H9 (cell line): ENCODE measurements around the gene CAMTA2. TPM values are rescaled to one million over a fixed set of nuclear protein-coding genes. Genes with fewer than 3 reads are reported as not detected.
A peak's percentile ranks its signal among the peaks of the same experiment; 100 is the strongest.

ENCODE experiments used
- DNase-seq: peaks from one replicate; pipeline ENCODE4 v3.0.0-alpha.2; 2017
- H2AFZ ChIP-seq: one replicate; pipeline ENCODE4 v1.6.1; 2013; ENCODE audit warnings: mild to moderate bottlenecking, low read length, control low read depth, moderate library complexity
- H2AK5ac ChIP-seq: 2 replicates; pipeline ENCODE4 v1.6.1; 2013; ENCODE audit warnings: low read length, control low read depth, mixed read lengths; ENCODE audit not compliant: insufficient read length
- H2BK120ac ChIP-seq: one replicate; pipeline ENCODE4 v1.6.1; 2013; ENCODE audit warnings: low read depth, mild to moderate bottlenecking, low read length, control low read depth, inconsistent platforms; ENCODE audit not compliant: poor library complexity, severe bottlenecking
- H2BK12ac ChIP-seq: 2 replicates; pipeline ENCODE4 v1.6.1; 2013; ENCODE audit warnings: low read length, control low read depth, mixed read lengths, low read depth; ENCODE audit not compliant: insufficient read length
- H2BK15ac ChIP-seq: 2 replicates; pipeline ENCODE4 v1.6.1; 2013; ENCODE audit warnings: low read depth, low read length, control low read depth
- H2BK20ac ChIP-seq: one replicate; pipeline ENCODE4 v1.6.1; 2013; ENCODE audit warnings: low read depth, mild to moderate bottlenecking, low read length, control low read depth, inconsistent platforms; ENCODE audit not compliant: poor library complexity, severe bottlenecking
- H2BK5ac ChIP-seq: 2 replicates; pipeline ENCODE4 v1.6.1; 2013; ENCODE audit warnings: low read length, control low read depth, mixed read lengths; ENCODE audit not compliant: insufficient read length
- H3K14ac ChIP-seq: 2 replicates; pipeline ENCODE4 v1.6.1; 2013; ENCODE audit warnings: low read length, control low read depth; ENCODE audit not compliant: insufficient read depth
- H3K18ac ChIP-seq: 2 replicates; pipeline ENCODE4 v1.6.1; 2013; ENCODE audit warnings: low read depth, mild to moderate bottlenecking, mixed read lengths, low read length, control low read depth; ENCODE audit not compliant: insufficient read length
- H3K23ac ChIP-seq: 2 replicates; pipeline ENCODE4 v1.6.1; 2013; ENCODE audit warnings: low read length, control low read depth, mixed read lengths, low read depth; ENCODE audit not compliant: insufficient read length
- H3K23me2 ChIP-seq: 2 replicates; pipeline ENCODE4 v1.6.1; 2013; ENCODE audit warnings: low read depth, mild to moderate bottlenecking, mixed read lengths, low read length, control low read depth; ENCODE audit not compliant: insufficient read length, poor library complexity, severe bottlenecking
- H3K27ac ChIP-seq: 2 replicates; pipeline ENCODE4 v1.5.1; 2013; ENCODE audit warnings: low read length, control low read depth, mixed read lengths, low read depth; ENCODE audit not compliant: insufficient read length
- H3K27me3 ChIP-seq: 2 replicates; pipeline ENCODE4 v1.6.1; 2013; ENCODE audit warnings: low read length, control low read depth, inconsistent platforms; ENCODE audit not compliant: insufficient read depth
- H3K4ac ChIP-seq: 2 replicates; pipeline ENCODE4 v1.6.1; 2013; ENCODE audit warnings: low read depth, mild to moderate bottlenecking, control low read depth, inconsistent platforms, low read length, moderate library complexity
- H3K4me1 ChIP-seq: 2 replicates; pipeline ENCODE4 v1.6.1; 2013; ENCODE audit warnings: low read length, control low read depth, inconsistent platforms; ENCODE audit not compliant: insufficient read depth
- H3K4me2 ChIP-seq: 2 replicates; pipeline ENCODE4 v1.6.1; 2013; ENCODE audit warnings: low read length, control low read depth, mixed read lengths; ENCODE audit not compliant: insufficient read length, insufficient read depth
- H3K56ac ChIP-seq: 2 replicates; pipeline ENCODE4 v1.6.1; 2013; ENCODE audit warnings: low read depth, mild to moderate bottlenecking, mixed read lengths, low read length, control low read depth; ENCODE audit not compliant: insufficient read length
- H3K79me1 ChIP-seq: 2 replicates; pipeline ENCODE4 v1.6.1; 2013; ENCODE audit warnings: low read depth, mild to moderate bottlenecking, moderate library complexity, low read length, control low read depth, inconsistent platforms; ENCODE audit not compliant: insufficient read depth, poor library complexity, severe bottlenecking
- H3K79me2 ChIP-seq: 2 replicates; pipeline ENCODE4 v1.6.1; 2013; ENCODE audit warnings: low read length, control low read depth, inconsistent platforms; ENCODE audit not compliant: insufficient read depth
- H3K9ac ChIP-seq: 2 replicates; pipeline ENCODE4 v1.6.1; 2013; ENCODE audit warnings: low read length, control low read depth, mixed read lengths; ENCODE audit not compliant: insufficient read length; ENCODE audit errors: extremely low read depth
- H3K9me3 ChIP-seq: one replicate; pipeline ENCODE4 v1.6.1; 2013; ENCODE audit warnings: low read depth, low read length, inconsistent platforms; ENCODE audit not compliant: control insufficient read depth
- H3T11ph ChIP-seq: one replicate; pipeline ENCODE4 v1.6.1; 2013; ENCODE audit warnings: mild to moderate bottlenecking, low read length, control low read depth, inconsistent platforms
- H4K20me1 ChIP-seq: one replicate; pipeline ENCODE4 v1.6.1; 2013; ENCODE audit not compliant: control insufficient read depth, insufficient read length, insufficient read depth
- H4K5ac ChIP-seq: 2 replicates; pipeline ENCODE4 v1.6.1; 2013; ENCODE audit warnings: low read depth, mild to moderate bottlenecking, mixed read lengths, low read length, control low read depth; ENCODE audit not compliant: insufficient read length
- H4K8ac ChIP-seq: replicated peaks from 2 replicates; pipeline ENCODE4 v1.6.1; 2013; ENCODE audit warnings: low read length, control low read depth, mixed read lengths, low read depth; ENCODE audit not compliant: insufficient read length
- H4K91ac ChIP-seq: 2 replicates; pipeline ENCODE4 v1.6.1; 2013; ENCODE audit warnings: low read depth, mild to moderate bottlenecking, moderate library complexity, mixed read lengths, low read length, control low read depth; ENCODE audit not compliant: insufficient read length
- H3K27ac Mint-ChIP-seq, 3 experiments: 2 replicates in 2 of 3; 3 replicates in 1 of 3; pipeline ENCODE4 v1.8.0; 2020 to 2021; ENCODE audit warnings: mixed read lengths in 3 of 3, mild to moderate bottlenecking in 1 of 3, moderate library complexity in 1 of 3
- H3K27me3 Mint-ChIP-seq: 2 replicates; pipeline ENCODE4 v1.8.0; 2021; ENCODE audit warnings: low read depth, mild to moderate bottlenecking, moderate library complexity, mixed read lengths
- H3K36me3 Mint-ChIP-seq, 3 experiments: 2 replicates in 2 of 3; 3 replicates in 1 of 3; pipeline ENCODE4 v1.8.0; 2020 to 2021; ENCODE audit warnings: low read depth in 3 of 3, mixed read lengths in 3 of 3; ENCODE audit not compliant: insufficient read depth in 1 of 3
- H3K4me1 Mint-ChIP-seq, 2 experiments: 2 replicates each; pipeline ENCODE4 v1.8.0; 2020; ENCODE audit warnings: mixed read lengths in 2 of 2
- H3K4me3 Mint-ChIP-seq, 2 experiments: 2 replicates in 1 of 2; 3 replicates in 1 of 2; pipeline ENCODE4 v1.8.0; 2020 to 2021; ENCODE audit warnings: mild to moderate bottlenecking in 2 of 2, mixed read lengths in 2 of 2, moderate library complexity in 1 of 2
- H3K9me3 Mint-ChIP-seq, 2 experiments: 2 replicates in 1 of 2; 3 replicates in 1 of 2; pipeline ENCODE4 v1.8.0; 2020; ENCODE audit warnings: mild to moderate bottlenecking in 2 of 2, mixed read lengths in 2 of 2, moderate library complexity in 1 of 2
- CTCF ChIP-seq: fragments of 200-600 bp; sonication (generic); conservative IDR thresholded peaks from 3 replicates; pipeline ENCODE4 v1.8.0; 2021; ENCODE audit warnings: antibody characterized with exemption, mild to moderate bottlenecking
- WGBS: extraction: QIAGEN DNeasy Blood & Tissue Kit; methylation state at CpG from one replicate; pipeline ENCODE4 v1.1.7; 2013; ENCODE audit warnings: missing lambda C conversion rate, low lambda C conversion rate, mixed read lengths; ENCODE audit not compliant: insufficient read length; ENCODE audit errors: extremely low coverage; 5-methylcytosine and 5-hydroxymethylcytosine counted together
- total RNA-seq: library from RNA; stranded (reverse); gene quantifications from 2 replicates; pipeline ENCODE4 v1.2.1, GENCODE V29; 2021

CAMTA2 gene
- total RNA-seq, 1 experiment from 2014 or later, result 15.6 TPM

GRCh38 chr17:4932756-4933155, 54.7 kb downstream of the CAMTA2 start:
- Histone ChIP-seq H3K27me3 (no peaks in the 10 kb centered on the region), H4K5ac (no peak overlapping the region), H3K18ac (no peak overlapping the region), H3K4me2 (no peak overlapping the region), H3K23me2 (no peaks in the 10 kb centered on the region), H2AK5ac (no peak overlapping the region), H2BK120ac (no peak overlapping the region), H4K91ac (no peak overlapping the region), H3K14ac (no peak overlapping the region), H4K8ac (no peak overlapping the region), H3K27ac (no peak overlapping the region), H3K4ac (no peak overlapping the region), H3K9me3 (no peaks in the 10 kb centered on the region), H3K79me2 (no peaks in the 10 kb centered on the region), H2AFZ (no peak overlapping the region), H3K79me1 (no peaks in the 10 kb centered on the region), H2BK12ac (no peak overlapping the region), H3K56ac (no peak overlapping the region), H2BK15ac (no peak overlapping the region), H2BK20ac (no peak overlapping the region), H3K9ac (no peak overlapping the region), H3T11ph (no peak overlapping the region), H4K20me1 (peaks cover 3% of the 10 kb centered on the region), H3K4me1 (no peaks in the 10 kb centered on the region), H2BK5ac (no peak overlapping the region), H3K23ac (no peak overlapping the region)
- H3K27me3 Mint-ChIP-seq, result no peaks in the 10 kb centered on the region; the same call in 1 of the 2 replicates
- peaks cover 11 to 45% (median 23%) of the 10 kb centered on the region in 3 experiments for H3K36me3 Mint-ChIP-seq
- WGBS, result no CpG with 5 or more reads among the region's 12 CpGs
- H3K4me1 Mint-ChIP-seq, result peaks cover 16 to 19% of the 10 kb centered on the region in 2 experiments
- DNase-seq, result no peak
- TF ChIP-seq CTCF, result no peak
- H3K4me3 Mint-ChIP-seq, result no peak overlapping the region
- H3K9me3 Mint-ChIP-seq, result no peaks in the 10 kb centered on the region
- H3K27ac Mint-ChIP-seq, result peak overlapping the region in 1 of 3 experiments; percentile 87; a peak in 1 of 7 replicates
